HG03565 (cell line): Measurements from ENCODE around the gene RARB.

Source experiments
- ATAC-seq: cut with Tn5 transposase; IDR thresholded peaks from one replicate; pipeline ENCODE4 v1.9.1; 2021; ENCODE audit warnings: mild to moderate bottlenecking, moderate library complexity; ENCODE audit not compliant: unreplicated experiment

RARB gene

DNA sequence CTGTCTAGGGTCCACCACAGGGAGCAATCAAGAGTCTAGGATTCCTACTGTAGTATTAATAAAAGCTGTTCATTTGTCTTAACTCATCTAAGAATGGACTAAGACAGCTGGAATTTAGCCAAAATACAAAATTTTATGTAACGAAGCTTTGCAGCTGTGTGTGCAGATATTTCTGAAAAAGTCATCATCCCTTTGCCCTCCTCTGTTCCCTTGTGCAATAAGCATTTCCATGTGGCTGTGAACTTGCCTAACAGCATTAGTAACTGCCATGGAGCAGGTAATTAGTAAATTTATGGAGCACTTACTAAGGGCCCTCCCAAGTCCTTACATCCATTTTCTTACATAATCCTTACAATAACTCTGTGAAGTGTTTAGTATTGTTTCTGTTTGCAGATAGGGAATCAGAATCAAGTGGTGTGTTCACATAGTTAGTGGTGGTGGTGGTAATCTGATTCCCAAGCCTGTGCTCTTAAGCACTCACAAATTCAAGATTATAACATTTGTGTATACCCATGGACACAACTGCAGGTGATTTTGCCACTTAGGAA lies 114.5 kb downstream of the RARB start:
- ATAC-seq, result no peak

DNA sequence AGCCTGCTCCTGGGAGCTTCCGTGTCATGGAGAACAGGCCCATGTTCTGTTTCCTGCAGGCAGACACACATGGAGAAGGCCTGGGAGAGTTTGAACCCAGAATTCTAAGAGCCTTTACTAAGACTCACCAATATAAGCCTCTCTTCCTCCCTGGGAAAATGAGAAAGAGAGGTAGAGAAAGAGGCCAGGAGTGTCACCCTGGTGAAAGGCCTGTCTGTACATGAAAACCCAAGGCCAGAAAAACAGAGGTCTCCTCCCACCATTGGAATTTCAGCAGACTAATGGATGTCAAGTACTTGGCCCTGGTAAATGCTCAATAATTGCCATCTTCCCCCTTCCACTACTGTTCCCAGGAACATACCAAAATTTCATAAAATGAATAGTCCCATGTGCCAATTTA lies 119.0 kb downstream of the RARB start:
- no peak for ATAC-seq

DNA sequence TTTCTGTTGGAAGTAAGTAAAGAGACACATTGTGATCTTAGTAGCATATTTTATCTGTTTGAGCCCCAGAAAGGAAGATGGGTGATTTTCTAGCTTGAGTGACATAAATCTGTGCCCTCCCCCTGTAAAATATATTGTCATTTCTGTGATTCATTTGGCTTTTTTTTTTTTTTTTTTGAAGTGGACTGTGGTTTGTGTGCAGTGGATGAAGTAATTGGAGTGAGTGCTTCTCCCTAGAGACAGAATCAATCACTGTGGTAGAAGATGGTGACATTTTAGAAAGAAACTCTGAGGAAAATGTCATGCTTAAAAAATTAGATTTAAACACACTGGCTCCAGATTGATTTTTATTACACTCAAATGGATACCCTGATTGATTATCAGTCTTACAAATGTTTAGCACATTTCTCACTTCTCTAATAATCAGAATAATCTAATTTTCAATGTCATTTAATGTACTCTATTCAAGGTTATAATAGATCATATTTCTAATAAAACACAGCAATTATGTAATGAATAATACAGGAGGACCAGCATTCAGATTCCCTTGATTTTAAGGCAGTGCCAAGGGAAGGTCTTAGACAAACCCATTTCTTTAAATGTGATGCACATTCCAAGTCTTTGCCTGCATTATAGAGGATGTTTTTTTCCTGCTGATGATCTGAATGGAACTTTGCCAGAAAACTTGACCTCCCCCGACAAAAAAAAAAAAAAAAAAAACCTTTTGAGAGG lies 120.0 kb downstream of the RARB start:
- ATAC-seq, result no peak

DNA sequence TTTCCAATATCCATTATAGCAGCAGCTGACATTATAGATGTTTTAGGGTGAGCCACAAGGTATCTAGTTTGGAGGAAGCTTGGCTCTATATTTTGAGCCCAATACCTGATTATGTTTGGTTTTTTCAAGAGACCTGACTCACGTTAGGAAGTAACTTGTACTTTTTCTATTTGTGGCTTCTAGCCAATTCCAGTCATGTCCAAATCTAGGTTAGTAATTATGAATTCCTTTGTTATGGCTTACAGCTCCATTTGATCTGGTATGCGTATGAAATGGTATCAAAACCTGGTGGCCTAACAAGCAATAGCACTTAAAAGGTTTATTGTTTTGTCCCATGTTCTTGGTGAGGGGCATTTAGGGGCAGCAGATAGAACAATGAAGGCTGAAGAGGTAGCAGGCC lies 120.8 kb downstream of the RARB start:
- no peak for ATAC-seq

DNA sequence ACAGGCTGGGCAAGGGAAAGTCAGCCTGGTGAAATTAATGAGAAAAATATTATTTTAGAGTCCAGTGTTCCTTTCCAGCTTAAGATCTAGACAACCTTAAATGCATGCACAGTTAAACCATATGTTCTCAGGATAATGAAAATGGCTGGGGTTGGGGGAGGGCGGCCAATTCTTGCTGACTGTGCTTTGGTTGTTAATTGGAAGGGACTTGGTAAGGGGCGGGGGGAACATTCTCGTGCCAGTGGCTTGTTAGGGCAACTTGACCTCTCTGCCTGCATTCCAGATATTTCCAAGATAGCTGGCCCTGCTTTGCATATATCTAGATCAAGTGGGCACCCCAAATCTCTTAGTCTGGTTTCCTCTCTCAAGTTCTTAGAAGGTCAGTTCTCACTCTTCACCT lies 124.2 kb downstream of the RARB start:
- no peak for ATAC-seq

DNA sequence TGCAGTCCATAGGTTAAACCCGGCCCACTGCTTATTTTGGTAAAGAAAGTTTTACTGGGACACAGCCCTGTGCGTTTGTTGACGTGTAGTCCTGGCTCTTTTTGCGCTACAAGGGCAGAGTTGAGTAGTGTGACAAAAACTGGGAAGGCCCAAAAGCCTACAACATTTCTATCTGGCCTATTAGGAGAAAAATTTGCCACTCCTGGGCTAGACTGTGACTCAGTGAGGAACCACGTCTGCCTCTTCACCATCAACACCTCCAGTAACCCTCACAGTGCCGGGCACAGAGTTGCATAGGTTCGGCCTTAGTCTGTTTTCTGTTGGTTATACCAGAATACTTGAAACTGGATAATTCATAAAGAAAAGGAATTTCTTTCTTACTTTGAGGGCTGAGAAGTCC lies 126.3 kb downstream of the RARB start:
- ATAC-seq, result no peak

DNA sequence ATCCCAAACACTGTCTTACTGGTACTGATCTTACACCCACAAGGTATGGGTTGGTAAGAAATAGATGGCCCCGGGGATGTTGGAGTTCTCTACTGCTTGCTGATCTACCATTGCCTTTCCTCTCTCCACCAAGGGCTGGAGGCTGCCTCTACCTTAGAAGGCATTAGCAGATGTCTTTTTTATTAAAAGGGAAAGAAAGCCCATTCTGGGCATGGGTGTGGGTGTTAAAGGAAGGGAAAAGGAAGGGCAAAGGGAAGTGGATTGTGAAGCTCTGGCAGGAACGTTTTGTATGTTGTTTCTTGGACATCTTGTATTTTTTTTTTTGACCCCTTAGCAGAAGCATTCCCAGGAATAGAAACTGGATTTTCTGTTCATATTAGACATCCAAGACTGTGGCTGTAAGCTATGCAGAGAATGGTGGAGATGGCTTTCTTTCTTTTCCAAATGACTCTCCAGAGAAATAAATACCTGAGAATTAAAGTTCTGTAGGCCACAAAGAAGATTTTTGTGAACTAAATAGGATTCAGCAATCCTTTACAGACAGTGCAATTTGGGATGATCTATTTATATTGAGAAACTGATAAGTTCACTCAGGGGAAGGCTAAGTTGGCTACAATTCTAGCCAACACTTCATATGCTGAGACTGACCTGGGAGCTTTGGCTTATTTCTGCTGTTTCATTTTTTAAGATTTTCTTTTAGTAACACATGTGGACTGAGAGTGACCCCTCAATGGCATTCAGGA lies 127.8 kb downstream of the RARB start:
- ATAC-seq, result no peak

DNA sequence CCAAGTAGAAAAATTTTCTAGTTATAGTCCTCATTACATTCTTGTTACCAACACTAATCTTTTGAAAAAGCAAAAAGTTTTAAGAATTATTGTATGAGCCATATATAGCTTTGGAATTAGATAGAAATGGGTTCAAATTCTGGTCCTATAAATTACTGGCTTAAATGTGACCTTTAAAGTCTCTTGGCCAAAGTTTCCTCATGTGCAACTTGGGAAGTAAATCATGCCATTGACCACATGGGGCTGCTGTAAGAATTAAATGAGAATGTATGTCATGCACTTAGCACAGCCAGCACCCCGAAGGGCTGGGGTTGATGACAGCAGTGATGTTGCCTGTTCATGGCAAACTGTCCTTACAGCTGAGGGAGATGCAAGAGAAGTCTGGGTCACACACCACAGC lies 128.4 kb downstream of the RARB start:
- ATAC-seq, result no peak

DNA sequence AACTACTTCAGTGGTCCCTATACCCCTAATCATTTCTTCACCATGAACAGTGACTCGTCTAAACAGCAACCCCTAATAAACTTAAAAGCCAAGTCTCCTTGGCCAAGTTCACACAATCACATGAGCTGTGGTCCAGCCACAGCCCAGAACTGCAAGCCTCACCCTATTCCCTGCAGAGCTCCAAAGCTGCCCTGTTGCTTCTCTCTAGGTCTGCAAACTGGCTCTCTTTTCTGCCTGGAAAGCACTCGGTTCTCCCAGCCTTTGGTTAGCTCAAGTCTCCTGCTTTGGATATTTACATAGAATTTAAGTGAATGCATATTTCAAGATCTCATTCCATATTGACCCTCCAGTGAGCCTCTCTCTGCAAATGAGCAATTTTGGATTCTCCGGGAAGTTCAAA lies 129.6 kb downstream of the RARB start:
- ATAC-seq, result no peak

DNA sequence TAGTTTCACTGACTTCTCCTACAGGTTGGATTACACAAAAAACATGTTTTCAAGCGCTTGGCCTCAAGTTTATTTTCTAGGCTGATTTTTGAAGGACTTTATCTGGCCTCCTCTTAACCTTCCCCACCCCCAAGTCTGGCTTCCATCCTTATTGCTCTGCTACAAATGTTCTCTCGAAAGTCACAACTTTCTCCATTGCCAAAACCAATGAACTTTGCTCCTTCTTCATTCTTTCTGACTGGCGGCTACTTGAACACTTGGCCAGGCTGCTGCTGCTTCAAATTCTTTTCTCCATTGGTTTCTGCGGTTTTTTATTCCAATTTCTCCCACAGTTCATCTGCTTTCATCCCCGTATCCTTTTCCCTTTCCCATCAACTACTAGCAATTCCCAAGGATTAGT lies 130.1 kb downstream of the RARB start:
- no peak for ATAC-seq

DNA sequence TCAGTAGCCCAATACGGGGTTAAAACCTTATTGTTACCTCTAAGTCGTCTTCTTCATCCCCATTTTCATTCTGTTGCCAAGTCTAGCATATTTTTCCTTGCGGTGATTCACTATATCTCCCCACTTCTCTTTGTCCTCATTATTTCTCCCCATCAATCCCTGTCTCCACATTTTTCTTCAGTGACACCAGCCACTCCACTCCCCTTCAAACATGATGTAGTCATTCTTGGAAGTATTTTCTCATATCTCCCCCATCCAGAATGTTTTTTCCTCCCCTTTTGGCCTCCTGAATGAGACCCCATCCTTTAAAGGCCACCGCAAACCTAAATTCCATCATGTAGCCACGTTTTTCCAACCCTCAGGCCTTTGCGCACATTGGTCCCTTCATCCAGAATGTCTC lies 130.7 kb downstream of the RARB start:
- no peak for ATAC-seq

DNA sequence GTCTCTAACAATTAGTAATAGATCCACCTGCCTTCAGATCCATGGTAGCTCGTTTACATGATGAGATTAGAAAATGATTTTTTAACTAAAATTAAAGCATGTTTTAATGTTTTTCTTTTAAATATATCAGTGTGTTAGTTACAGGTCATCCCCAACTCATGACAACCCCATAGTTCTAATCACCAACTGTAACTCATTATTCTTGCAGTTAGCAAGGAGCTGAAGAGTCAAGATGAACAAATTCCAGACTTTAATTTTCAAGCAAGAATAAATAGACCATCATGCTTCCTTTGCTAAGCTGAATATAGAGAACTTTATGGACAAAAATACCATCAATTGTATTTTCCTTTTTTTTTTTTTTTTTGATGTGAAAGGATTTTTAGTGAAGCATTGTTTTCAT lies 135.5 kb downstream of the RARB start:
- ATAC-seq, result no peak

DNA sequence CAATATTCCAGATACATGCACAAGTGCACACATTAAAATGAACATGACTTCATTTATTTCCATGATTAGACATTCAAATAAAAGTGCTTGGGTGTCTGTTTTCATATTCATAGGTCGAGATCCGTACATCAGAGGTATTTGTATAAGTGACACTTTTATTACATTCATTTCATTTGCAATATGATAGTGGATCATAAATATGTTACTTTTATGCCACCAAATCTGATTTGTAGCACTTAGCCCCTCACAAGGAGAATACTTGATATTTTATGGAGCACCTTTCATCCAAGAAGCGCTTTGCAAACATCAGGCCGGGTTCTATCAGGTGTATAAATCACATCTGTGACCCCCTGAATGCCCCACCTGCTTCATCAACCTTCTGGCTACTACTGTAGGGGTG lies 136.0 kb downstream of the RARB start:
- no peak for ATAC-seq

DNA sequence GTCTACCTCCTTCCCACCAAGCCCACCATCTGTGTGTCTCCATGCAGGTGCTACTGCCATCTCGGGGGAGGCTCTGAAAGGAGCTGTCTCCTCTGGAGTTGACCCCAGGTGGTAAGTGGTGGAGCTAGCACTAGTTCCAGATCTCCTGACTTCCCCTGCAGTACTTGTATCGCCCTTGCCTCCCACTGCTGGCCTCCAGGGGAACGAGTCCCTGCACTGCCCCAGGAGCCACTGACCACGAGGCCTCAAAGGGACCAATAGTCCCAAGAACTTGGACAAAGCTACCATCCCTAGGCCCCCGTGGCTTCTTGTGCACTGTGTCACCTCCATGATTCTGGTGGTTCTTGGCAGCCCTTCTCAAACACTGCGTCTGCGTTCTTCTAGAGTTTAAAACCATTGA lies 137.7 kb downstream of the RARB start:
- ATAC-seq, result no peak

DNA sequence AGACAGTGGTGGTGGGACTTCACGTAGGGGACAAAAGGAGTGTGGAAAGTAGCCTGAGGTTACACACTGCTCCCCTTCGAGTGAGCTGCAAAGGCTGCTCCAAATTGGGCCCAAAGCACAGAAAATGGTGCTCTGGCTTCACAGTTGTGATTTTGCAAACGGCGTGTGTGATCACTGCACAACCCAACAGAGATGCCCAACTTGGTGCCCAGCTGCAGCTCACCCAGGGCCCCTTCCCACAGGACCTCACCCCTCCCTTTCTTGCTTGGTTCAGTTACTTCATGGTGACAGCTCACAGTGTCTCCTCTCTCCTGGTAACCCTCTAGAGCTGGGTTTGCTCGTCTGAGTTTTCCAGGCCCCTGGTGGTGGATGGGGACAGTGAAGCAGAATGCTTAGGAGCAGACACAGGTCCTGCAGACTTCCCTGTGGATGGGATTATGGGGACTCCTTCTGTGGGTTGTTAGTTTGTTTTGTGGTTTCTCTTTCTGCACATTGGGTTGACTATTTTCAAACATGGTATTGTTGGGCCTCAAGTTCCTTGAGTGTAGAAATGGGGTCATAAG lies 138.4 kb downstream of the RARB start:
- ATAC-seq, result no peak

DNA sequence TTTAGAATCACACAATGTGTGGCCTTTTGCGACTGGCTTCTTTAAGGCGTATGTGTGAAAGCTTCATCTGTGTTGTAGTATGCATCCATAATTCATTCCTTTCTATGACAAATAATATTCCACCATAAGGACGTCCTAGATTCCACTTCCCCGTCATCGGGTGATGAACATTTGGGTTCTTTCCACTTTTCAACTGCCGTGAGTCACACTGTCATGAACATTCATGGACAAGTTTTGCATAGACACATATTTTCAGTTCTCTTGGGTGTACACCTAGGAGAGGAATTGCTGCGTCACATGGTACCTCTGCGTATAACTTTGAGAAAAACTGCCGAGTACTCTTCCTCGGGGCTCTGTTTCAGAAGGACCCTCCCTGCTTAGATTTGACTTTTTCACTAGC lies 139.3 kb downstream of the RARB start:
- ATAC-seq, result no peak

DNA sequence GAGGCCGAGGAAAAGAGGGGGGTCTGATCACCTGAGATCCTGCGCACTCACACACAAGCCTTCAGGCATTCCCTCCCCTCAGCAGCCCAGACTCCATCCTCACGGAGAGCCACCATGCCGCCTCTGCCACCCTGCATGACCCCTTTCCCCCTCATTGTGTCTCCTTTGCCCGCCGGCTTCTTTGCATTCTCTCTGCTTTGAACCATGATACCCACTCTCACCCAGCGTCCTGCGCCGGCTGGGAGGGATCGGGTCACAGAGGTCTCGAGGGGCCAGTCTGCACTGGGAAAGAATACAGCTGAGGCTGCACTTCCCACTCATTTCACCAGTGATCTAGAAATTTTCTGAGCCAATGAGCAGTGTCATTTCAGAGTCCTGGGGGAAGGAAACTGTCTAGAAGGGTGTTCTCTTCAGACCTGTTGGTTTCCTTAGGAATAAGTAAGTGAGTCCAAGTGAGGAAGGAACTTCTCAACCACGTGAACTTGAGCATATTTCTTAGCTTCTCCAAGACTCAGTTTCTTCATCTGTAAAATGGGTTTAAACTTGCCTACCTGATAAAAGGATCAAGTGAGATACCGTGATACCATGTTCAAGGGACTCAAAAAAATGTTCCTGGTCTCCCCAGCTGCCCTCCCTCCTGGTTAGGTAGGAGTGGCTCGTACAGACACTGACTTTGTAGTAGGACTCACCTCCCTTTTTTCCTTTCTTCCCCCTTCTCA lies 139.9 kb downstream of the RARB start:
- no peak for ATAC-seq

DNA sequence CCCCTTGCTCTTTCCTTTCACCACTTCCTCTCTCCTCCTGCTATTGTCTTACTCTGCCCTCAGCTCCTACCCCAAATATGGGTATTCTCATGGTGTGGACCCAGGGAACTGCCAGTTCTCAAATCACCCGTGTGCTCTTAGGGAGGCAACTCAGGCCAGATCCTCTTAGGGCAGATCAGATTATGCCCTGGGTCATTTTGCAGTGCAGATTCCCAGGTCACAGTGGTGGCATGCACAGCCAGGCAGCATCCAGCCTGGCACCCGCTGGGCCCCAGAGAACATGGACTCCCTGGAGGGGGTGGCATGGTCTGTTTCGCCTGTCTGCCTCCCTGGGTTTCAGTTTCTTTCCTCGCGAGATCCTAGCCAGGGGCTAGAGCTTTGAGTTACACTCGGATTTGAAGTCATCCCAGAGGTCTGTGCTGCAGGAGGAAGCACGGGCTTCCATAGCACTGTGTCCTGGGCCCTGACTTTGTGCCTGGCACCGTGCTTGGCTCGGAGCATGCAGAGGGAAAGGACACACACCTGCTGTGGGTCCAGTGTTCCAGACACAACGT lies 140.5 kb downstream of the RARB start:
- ATAC-seq, result no peak

DNA sequence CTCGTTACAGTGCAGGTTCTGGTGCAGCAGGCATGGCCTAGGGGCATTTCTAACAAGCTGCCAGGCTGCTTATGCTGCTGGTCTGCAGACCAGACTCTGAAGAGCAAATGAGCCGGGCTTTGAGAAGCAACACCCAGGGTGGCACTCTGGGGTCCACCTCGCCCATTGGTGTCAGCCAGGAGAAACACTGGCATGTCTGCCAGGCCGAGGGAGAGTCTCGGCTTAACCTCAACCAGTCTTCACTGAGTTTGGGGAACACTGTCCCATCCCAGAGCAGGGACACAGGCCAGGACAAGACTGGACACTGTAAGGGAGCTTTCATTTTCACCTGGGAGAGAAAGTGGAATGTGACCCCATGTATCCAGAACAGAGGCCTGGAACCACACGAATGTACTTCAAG lies 143.2 kb downstream of the RARB start:
- ATAC-seq, result no peak

DNA sequence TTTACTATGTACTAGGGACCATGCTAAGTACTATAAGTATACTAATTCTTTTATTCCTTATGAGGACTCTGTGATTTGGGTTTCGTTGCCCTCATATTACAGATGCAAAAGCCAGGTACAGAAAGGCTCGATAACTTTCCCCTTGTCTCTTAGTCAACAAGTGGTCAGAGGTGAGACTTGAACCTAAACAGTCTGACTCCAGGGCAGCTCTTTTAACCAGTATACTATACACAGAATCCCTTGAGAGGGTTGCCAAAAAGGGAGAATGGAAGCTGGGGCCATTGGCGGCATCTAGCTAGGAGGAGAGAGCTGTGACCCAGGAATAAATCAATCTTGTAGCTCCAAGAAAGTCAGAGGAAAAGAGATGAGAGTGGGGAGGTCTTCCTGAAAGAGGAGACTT lies 144.3 kb downstream of the RARB start:
- no peak for ATAC-seq

DNA sequence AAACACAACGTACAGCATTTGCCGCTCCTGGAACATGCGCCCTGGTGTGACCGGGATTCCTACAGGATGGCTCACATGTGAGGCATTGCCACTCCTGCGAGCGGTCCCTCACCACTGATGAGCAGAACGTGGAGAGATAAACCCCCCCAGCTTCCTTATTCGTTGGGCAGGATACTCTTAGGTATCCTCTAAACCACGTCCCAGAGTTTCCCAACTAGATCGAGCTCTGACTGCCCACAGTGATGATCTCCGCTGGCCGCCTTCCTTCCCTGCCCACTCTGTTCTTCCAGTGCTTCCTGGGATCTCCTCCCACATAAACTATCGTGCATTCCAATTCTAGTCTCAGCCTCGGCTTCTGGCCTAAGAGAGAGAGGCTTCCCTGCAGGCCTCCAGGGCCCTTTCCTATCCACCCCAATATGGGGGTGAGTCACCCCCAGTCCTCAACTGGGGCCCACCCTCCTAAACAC lies 144.9 kb downstream of the RARB start:
- no peak for ATAC-seq
